Vagina (tissue), 2 donors: Measurements from ENCODE around the gene LRRC1. TPM values are rescaled to one million over a fixed set of nuclear protein-coding genes. Genes with fewer than 3 reads are reported as not detected.

Experiments used
- DNase-seq, 2 donors: peaks; one replicate each; pipeline ENCODE4 v3.0.0-alpha.2; 2017; ENCODE audit errors: extremely low spot score in 2 of 2
- H3K27ac ChIP-seq: fragments of 200-600 bp; sonication (generic); one replicate; pipeline ENCODE4 v1.5.1; 2019
- H3K27me3 ChIP-seq: fragments of 200-600 bp; sonication (generic); one replicate; pipeline ENCODE4 v1.5.1; 2019
- H3K36me3 ChIP-seq, 2 donors: fragments of 200-600 bp; sonication (generic); one replicate each; pipeline ENCODE4 v1.5.1; 2017 to 2019
- H3K4me1 ChIP-seq: fragments of 200-600 bp; sonication (generic); one replicate; pipeline ENCODE4 v1.5.1; 2019
- H3K4me3 ChIP-seq, 2 donors: fragments of 200-600 bp; sonication (generic); 1 replicate in 1 of 2; 2 replicates in 1 of 2; pipeline ENCODE4 v1.5.1; 2016 to 2019
- H3K9me3 ChIP-seq: fragments of 200-600 bp; sonication (generic); one replicate; pipeline ENCODE4 v1.5.1; 2019
- POLR2A ChIP-seq, 2 donors: fragments of 450-650 bp; IDR thresholded peaks; one replicate each; pipeline ENCODE4 v1.6.1; 2017; ENCODE audit warnings: antibody characterized with exemption in 2 of 2, mild to moderate bottlenecking in 2 of 2, moderate library complexity in 2 of 2
- POLR2AphosphoS5 ChIP-seq, 2 donors: sonication (generic); formaldehyde crosslinking; IDR thresholded peaks; one replicate each; pipeline ENCODE4 v1.9.0; 2017; ENCODE audit warnings: antibody characterized with exemption in 2 of 2, mild to moderate bottlenecking in 2 of 2, low read depth in 1 of 2; ENCODE audit not compliant: insufficient read depth in 1 of 2
- intact Hi-C: fragments of 100-400 bp; cut with DNase I; formaldehyde crosslinking; loops from one replicate; pipeline ENCODE4 v1.15.1; 2023
- total RNA-seq: library from RNA; depleted of rRNA; stranded (reverse); fragments of >200 nt; gene quantifications from one replicate; pipeline ENCODE4 v1.2.3, GENCODE V29; 2016
- TF ChIP-seq, protein P1 (sequence below), 3 experiments: fragments of 450-650 bp in 2 of 3; fragments of 200-600 bp in 1 of 3; sonication (generic) in 1 of 3; IDR thresholded peaks; one replicate each; pipeline ENCODE4 v1.5.1; 2017 to 2019; ENCODE audit warnings: antibody characterized with exemption in 3 of 3, mild to moderate bottlenecking in 2 of 3, moderate library complexity in 2 of 3

Gene LRRC1
- total RNA-seq, 1 donor from 2014 or later: 52.5 TPM

DNA sequence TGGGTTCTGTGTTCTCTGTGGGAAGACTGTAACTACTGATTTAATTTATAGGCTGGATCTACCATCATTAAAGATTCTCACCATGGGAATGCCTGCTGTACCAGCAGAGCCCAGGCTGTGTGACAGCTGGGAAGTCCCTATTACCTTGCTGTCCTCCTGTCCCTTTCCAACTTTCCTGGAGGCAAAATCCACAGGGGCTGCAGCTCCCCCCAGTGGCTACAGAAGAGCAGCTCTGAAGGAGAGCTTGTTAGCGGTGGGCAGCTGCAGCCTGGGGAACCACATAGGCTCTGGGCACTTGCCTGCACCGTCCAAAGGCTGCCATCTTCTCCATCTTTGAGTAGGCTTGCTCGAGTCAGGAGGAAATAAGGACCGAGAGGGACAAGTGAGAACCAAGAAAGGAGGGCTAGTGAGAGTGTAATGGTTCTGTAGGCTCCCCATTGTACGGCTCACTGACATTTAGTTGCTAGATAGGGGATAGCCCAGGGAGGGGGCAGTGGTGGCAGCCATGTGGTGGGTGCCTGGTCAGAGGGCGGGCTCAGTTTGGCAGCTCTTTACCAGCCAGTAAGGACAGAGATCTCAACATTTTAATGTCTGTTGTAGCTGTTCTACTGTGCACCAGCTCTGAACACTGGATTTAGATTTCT, 161.4 kb downstream of the LRRC1 start:
- Histone ChIP-seq H3K4me3 (no peak overlapping the region), H3K36me3 (no peaks in the 10 kb centered on the region), H3K9me3 (no peaks in the 10 kb centered on the region), H3K27ac (no peak overlapping the region), H3K27me3 (no peaks in the 10 kb centered on the region), H3K4me1 (no peaks in the 10 kb centered on the region)
- intact Hi-C loops: no loop called here
- DNase-seq: peak in 1 of 2 donors; percentile 87
- TF ChIP-seq POLR2AphosphoS5 (IDR thresholded peaks at IDR 0.05; ENCODE audit: insufficient read depth in 1 of 2, low read depth in 1 of 2) (peak in 1 of 2 donors; percentile 14), POLR2A (IDR thresholded peaks at IDR 0.05) (no peak)
- TF ChIP-seq, protein P1, sequence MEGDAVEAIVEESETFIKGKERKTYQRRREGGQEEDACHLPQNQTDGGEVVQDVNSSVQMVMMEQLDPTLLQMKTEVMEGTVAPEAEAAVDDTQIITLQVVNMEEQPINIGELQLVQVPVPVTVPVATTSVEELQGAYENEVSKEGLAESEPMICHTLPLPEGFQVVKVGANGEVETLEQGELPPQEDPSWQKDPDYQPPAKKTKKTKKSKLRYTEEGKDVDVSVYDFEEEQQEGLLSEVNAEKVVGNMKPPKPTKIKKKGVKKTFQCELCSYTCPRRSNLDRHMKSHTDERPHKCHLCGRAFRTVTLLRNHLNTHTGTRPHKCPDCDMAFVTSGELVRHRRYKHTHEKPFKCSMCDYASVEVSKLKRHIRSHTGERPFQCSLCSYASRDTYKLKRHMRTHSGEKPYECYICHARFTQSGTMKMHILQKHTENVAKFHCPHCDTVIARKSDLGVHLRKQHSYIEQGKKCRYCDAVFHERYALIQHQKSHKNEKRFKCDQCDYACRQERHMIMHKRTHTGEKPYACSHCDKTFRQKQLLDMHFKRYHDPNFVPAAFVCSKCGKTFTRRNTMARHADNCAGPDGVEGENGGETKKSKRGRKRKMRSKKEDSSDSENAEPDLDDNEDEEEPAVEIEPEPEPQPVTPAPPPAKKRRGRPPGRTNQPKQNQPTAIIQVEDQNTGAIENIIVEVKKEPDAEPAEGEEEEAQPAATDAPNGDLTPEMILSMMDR (IDR thresholded peaks at IDR 0.05): peak; percentile 22 to 60 (median 49)

DNA sequence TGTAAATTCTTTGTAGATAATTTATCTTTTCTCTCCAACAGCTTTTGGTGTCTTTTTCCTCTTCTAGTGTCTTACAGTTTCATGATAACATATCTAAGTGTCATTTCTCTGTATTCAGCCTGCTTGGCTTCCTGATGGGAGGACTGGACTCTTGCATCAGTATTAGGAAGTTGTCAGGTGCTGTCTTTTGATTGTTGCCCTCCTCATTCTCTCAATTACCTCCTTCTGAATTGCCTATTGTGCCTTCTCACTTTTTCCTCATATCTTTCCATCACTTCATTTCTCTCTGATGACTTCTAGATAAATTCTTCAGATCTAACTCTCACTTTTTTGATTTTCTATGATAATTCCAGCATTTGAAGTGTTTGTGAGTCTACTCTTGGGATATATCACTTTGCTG, 162.0 kb downstream of the LRRC1 start:
- intact Hi-C loops: no loop called here
- Histone ChIP-seq H3K36me3 (no peaks in the 10 kb centered on the region), H3K27me3 (no peaks in the 10 kb centered on the region), H3K4me1 (no peaks in the 10 kb centered on the region), H3K27ac (no peak overlapping the region), H3K4me3 (no peak overlapping the region), H3K9me3 (no peaks in the 10 kb centered on the region)
- no peak for DNase-seq
- TF ChIP-seq POLR2A (IDR thresholded peaks at IDR 0.05) (no peak), POLR2AphosphoS5 (IDR thresholded peaks at IDR 0.05; ENCODE audit: insufficient read depth in 1 of 2, low read depth in 1 of 2) (no peak)
- TF ChIP-seq, protein P1 (IDR thresholded peaks at IDR 0.05): no peak

DNA sequence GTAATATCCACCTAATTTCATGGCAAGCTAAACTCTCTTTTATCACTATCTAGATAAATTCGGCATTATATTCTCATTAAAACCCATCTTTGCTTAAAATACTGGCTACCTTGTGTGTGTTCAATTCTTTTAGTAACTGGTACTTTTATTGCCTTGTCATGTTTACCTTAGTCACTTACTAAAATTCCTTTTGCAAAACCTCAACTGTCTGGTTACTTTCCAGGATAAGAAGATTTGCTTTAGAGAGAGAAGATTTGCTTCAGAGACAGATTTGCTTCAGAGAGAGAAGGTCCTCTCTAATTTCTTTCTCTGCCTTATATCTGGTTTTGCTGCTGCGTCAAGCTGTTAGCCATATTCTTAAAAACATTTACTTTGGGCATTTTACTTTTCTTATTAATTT, 164.9 kb downstream of the LRRC1 start:
- no peaks in the 10 kb centered on the region for H3K9me3 ChIP-seq
- H3K27me3 ChIP-seq: no peaks in the 10 kb centered on the region
- H3K4me3 ChIP-seq: no peak overlapping the region
- intact Hi-C loops: no loop called here
- no peak overlapping the region for H3K27ac ChIP-seq
- no peak for DNase-seq
- no peaks in the 10 kb centered on the region for H3K36me3 ChIP-seq
- TF ChIP-seq, protein P1 (IDR thresholded peaks at IDR 0.05): no peak
- no peak for TF ChIP-seq POLR2A (IDR thresholded peaks at IDR 0.05)
- TF ChIP-seq POLR2AphosphoS5 (IDR thresholded peaks at IDR 0.05; ENCODE audit: insufficient read depth in 1 of 2, low read depth in 1 of 2): no peak
- no peaks in the 10 kb centered on the region for H3K4me1 ChIP-seq

DNA sequence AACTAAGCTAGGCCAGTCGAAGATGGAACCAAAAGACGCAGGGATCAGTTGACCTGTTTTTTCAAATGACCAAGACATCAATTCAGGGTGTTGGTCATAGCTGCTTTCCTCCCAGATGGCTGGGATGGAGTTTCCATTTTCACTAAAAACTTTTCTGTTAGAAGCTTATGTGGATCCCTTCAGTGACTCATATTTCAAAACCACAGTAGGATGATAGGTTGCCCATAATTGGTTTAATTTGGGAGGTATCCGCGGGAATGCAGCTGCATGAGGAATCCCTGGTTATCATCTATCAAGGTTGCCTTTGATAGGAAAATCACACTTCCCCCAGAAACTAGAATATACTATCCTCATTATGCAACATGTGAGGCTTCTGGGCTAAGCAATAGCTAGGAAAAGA, 165.5 kb downstream of the LRRC1 start:
- no peaks in the 10 kb centered on the region for H3K36me3 ChIP-seq
- intact Hi-C loops: no loop called here
- no peaks in the 10 kb centered on the region for H3K4me1 ChIP-seq
- H3K27me3 ChIP-seq: no peaks in the 10 kb centered on the region
- no peak overlapping the region for H3K27ac ChIP-seq
- TF ChIP-seq POLR2A (IDR thresholded peaks at IDR 0.05) (no peak), POLR2AphosphoS5 (IDR thresholded peaks at IDR 0.05; ENCODE audit: insufficient read depth in 1 of 2, low read depth in 1 of 2) (no peak)
- TF ChIP-seq, protein P1 (IDR thresholded peaks at IDR 0.05): no peak
- H3K9me3 ChIP-seq: no peaks in the 10 kb centered on the region
- no peak for DNase-seq
- H3K4me3 ChIP-seq: no peak overlapping the region

DNA sequence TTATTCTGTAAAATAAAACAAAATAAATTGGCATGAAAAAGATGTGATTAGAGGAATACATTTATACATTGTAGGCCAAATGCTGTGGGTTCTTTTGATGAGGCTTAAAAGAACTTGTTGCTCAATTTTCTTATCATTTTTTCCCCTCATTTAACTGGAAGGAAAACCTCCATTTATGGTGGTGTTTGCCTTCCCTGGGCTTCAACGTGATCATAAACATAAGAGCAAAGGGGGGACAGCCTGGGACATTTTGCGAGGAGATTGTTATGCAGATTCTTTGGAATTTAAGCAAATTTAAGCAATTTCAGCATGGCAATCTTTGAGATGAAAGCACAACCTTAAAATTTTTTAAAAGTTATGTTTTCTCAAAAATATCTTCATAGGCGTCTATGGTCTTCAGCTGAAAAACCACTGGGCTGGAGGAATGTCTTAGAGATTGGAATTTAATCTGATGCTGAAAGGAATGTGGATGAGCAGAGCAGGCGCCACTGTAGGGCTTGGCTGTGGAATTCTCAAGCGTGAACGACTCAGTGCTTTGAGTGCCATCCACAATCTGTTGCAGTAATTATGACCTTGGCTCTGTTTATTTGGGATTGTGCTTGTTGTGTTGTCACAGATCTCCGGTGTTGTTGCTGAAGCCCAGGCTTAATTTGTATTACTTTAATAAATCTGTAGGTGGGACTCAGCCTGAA, 167.0 kb downstream of the LRRC1 start:
- no peaks in the 10 kb centered on the region for H3K9me3 ChIP-seq
- no peaks in the 10 kb centered on the region for H3K4me1 ChIP-seq
- H3K27ac ChIP-seq: no peak overlapping the region
- no peak for DNase-seq
- intact Hi-C loops: no loop called here
- no peak for TF ChIP-seq POLR2A (IDR thresholded peaks at IDR 0.05)
- TF ChIP-seq POLR2AphosphoS5 (IDR thresholded peaks at IDR 0.05; ENCODE audit: insufficient read depth in 1 of 2, low read depth in 1 of 2): no peak
- TF ChIP-seq, protein P1 (IDR thresholded peaks at IDR 0.05): no peak
- no peaks in the 10 kb centered on the region for H3K27me3 ChIP-seq
- no peak overlapping the region for H3K4me3 ChIP-seq
- no peaks in the 10 kb centered on the region for H3K36me3 ChIP-seq
